ENCODE data around the gene CERS4.

GRCh38 chr19:8221161-8221560, 12.0 kb downstream of the CERS4 start:
- TF ChIP-seq CTCF (IDR thresholded peaks at IDR 0.05) (no peak), POLR2A (IDR thresholded peaks at IDR 0.05) (no peak)

Data from prostate gland (tissue), 2 donors.